Measurements from ENCODE around the gene CDCA4. TPM values are rescaled to one million over a fixed set of nuclear protein-coding genes. Genes with fewer than 3 reads are reported as not detected.

The CDCA4 gene
- total RNA-seq, 1 experiment from 2014 or later = 41.4 TPM

- Histone ChIP-seq H3K9me3 (no peaks in the 10 kb centered on the region), H3K27me3 (replicated peaks; ENCODE audit: control insufficient read depth, insufficient read depth, low read length) (no peaks in the 10 kb centered on the region), H3K4me1 (no peaks in the 10 kb centered on the region), H3K4me3 (ENCODE audit: low read depth, low read length) (no peak overlapping the region), H3K36me3 (ENCODE audit: control insufficient read depth, insufficient read depth, low read length) (peaks cover 1% of the 10 kb centered on the region; the same call in 1 of the 2 replicates)
- no peak overlapping the region for H3K27ac Mint-ChIP-seq (ENCODE audit: unreplicated experiment)
- H3K9me3 Mint-ChIP-seq (ENCODE audit: unreplicated experiment) = no peaks in the 10 kb centered on the region
- H3K4me3 Mint-ChIP-seq (ENCODE audit: unreplicated experiment) = no peak overlapping the region
- no peak for TF ChIP-seq CTCF (IDR thresholded peaks at IDR 0.05; ENCODE audit: insufficient read depth in 1 of 2, low read depth in 1 of 2, low read length in 1 of 2, severe bottlenecking in 1 of 2, unreplicated experiment in 1 of 2)
- BruUV-seq (replicated peaks) = no TSS peak
- peaks cover 39% of the 10 kb centered on the region for H3K36me3 Mint-ChIP-seq (ENCODE audit: insufficient read depth, unreplicated experiment)
- ChIA-PET POLR2A (interaction anchor here (0.6 kb wide), 1 partner anchor 35 kb away, joined by 3 read pairs; no protein-coding TSS in a partner anchor), CTCF (interaction anchor here (1.0 kb wide), 2 partner anchors 30 to 40 kb away, joined by 3 read pairs; no protein-coding TSS in a partner anchor)
- no peaks in the 10 kb centered on the region for H3K27me3 Mint-ChIP-seq (ENCODE audit: insufficient read depth, unreplicated experiment)
- intact Hi-C loops (cut with micrococcal nuclease; ENCODE audit: unreplicated experiment) = no loop called here
- no peaks in the 10 kb centered on the region for H3K4me1 Mint-ChIP-seq (ENCODE audit: low read depth, unreplicated experiment)
- no peak for DNase-seq
These were observed 15.5 kb downstream of the CDCA4 start for GRCh38 chr14:105005329-105005928.

- Histone ChIP-seq H3K9me3 (no peaks in the 10 kb centered on the region), H3K27me3 (replicated peaks; ENCODE audit: control insufficient read depth, insufficient read depth, low read length) (no peaks in the 10 kb centered on the region), H3K36me3 (ENCODE audit: control insufficient read depth, insufficient read depth, low read length) (no peaks in the 10 kb centered on the region), H3K4me3 (ENCODE audit: low read depth, low read length) (no peak overlapping the region), H3K4me1 (no peaks in the 10 kb centered on the region)
- intact Hi-C loops (cut with micrococcal nuclease; ENCODE audit: unreplicated experiment) = no loop called here
- Mint-ChIP-seq H3K4me1 (ENCODE audit: low read depth, unreplicated experiment) (no peaks in the 10 kb centered on the region), H3K4me3 (ENCODE audit: unreplicated experiment) (no peak overlapping the region), H3K9me3 (ENCODE audit: unreplicated experiment) (peaks cover 10% of the 10 kb centered on the region), H3K36me3 (ENCODE audit: insufficient read depth, unreplicated experiment) (peaks cover 5% of the 10 kb centered on the region), H3K27me3 (ENCODE audit: insufficient read depth, unreplicated experiment) (no peaks in the 10 kb centered on the region), H3K27ac (ENCODE audit: unreplicated experiment) (no peak overlapping the region)
- TF ChIP-seq CTCF (IDR thresholded peaks at IDR 0.05; ENCODE audit: insufficient read depth in 1 of 2, low read depth in 1 of 2, low read length in 1 of 2, severe bottlenecking in 1 of 2, unreplicated experiment in 1 of 2) = no peak
- DNase-seq = no peak
- ChIA-PET CTCF (interaction anchor here (0.7 kb wide), 1 partner anchor 19 kb away, joined by 3 read pairs; no protein-coding TSS in a partner anchor), POLR2A (no interaction called here)
- no TSS peak for BruUV-seq (replicated peaks)
These were observed 21.5 kb downstream of the CDCA4 start for GRCh38 chr14:104999361-104999760.

DNA sequence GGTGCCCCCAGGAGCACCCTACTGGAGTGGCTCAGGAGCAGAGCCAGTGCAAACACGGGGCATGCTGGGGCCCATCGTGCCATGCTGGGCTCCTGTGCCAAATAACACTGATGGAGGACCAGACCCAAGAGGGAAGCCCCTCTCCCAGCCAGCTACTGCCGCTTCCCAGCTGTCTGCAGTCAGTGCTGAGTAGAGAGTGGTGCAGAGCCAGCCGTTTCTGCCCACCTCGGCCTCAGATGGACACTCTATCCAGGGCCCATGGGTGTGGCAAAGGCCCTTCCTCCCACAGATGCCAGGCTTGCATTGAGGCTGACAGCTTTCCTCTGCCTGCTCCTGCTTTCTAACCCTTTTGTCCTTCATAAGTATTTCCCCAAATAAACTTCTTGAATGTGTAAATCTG lies 22.1 kb downstream of the CDCA4 start:
- Mint-ChIP-seq H3K27ac (ENCODE audit: unreplicated experiment) (no peak overlapping the region), H3K4me3 (ENCODE audit: unreplicated experiment) (no peak overlapping the region), H3K4me1 (ENCODE audit: low read depth, unreplicated experiment) (no peaks in the 10 kb centered on the region), H3K36me3 (ENCODE audit: insufficient read depth, unreplicated experiment) (peaks cover 5% of the 10 kb centered on the region), H3K9me3 (ENCODE audit: unreplicated experiment) (peaks cover 10% of the 10 kb centered on the region), H3K27me3 (ENCODE audit: insufficient read depth, unreplicated experiment) (no peaks in the 10 kb centered on the region)
- Histone ChIP-seq H3K9me3 (no peaks in the 10 kb centered on the region), H3K4me1 (no peaks in the 10 kb centered on the region), H3K4me3 (ENCODE audit: low read depth, low read length) (no peak overlapping the region), H3K27me3 (replicated peaks; ENCODE audit: control insufficient read depth, insufficient read depth, low read length) (no peaks in the 10 kb centered on the region), H3K36me3 (ENCODE audit: control insufficient read depth, insufficient read depth, low read length) (no peaks in the 10 kb centered on the region)
- intact Hi-C loops (cut with micrococcal nuclease; ENCODE audit: unreplicated experiment) = no loop called here
- no TSS peak for BruUV-seq (replicated peaks)
- ChIA-PET CTCF (no interaction called here), POLR2A (no interaction called here)
- TF ChIP-seq CTCF (IDR thresholded peaks at IDR 0.05; ENCODE audit: insufficient read depth in 1 of 2, low read depth in 1 of 2, low read length in 1 of 2, severe bottlenecking in 1 of 2, unreplicated experiment in 1 of 2) = no peak
- DNase-seq = no peak
